ENCODE data around the gene RBM33.

Gene RBM33

GRCh38 chr7:155637155-155637554, 7.3 kb upstream of the RBM33 start:
- H3K36me3 ChIP-seq (ENCODE audit: control insufficient read depth in 1 of 2, insufficient read depth in 2 of 2, low read depth in 1 of 2, low read length in 2 of 2) = peaks cover 9 to 21% of the 10 kb centered on the region in 2 experiments
- H4K8ac ChIP-seq (ENCODE audit: low read length) = no peak overlapping the region
- H3K4me1 ChIP-seq (ENCODE audit: control insufficient read depth, insufficient read depth, low read depth, low read length) = no peaks in the 10 kb centered on the region
- H3K4me3 ChIP-seq (ENCODE audit: insufficient read depth in 1 of 2, low read depth in 1 of 2, low read length in 2 of 2) = no peak overlapping the region
- DNase-seq = no peak
- peaks cover 55% of the 10 kb centered on the region for H3K9me3 ChIP-seq (ENCODE audit: control insufficient read depth, low read length)
- no peak overlapping the region for H3K18ac ChIP-seq (ENCODE audit: low read depth in 1 of 2, low read length in 2 of 2)
- H2AK5ac ChIP-seq (ENCODE audit: low read length, severe bottlenecking) = no peak overlapping the region
- H3K9ac ChIP-seq (ENCODE audit: low read length) = no peak overlapping the region
- no peak overlapping the region for H3K14ac ChIP-seq (ENCODE audit: low read length in 2 of 2)
- no peak overlapping the region for H2BK5ac ChIP-seq (ENCODE audit: low read depth, low read length, poor library complexity, severe bottlenecking)
- H3K27ac ChIP-seq (ENCODE audit: low read length, poor library complexity, severe bottlenecking) = no peak overlapping the region
- H3K27me3 ChIP-seq (ENCODE audit: control insufficient read depth in 1 of 2, insufficient read depth in 1 of 2, low read length in 2 of 2) = no peaks in the 10 kb centered on the region
- H2BK15ac ChIP-seq (ENCODE audit: low read depth, poor library complexity, severe bottlenecking) = no peak overlapping the region
- H2AFZ ChIP-seq (ENCODE audit: low read depth, low read length) = no peak overlapping the region
- H3K4ac ChIP-seq (ENCODE audit: low read depth in 1 of 2, low read length in 2 of 2) = no peak overlapping the region
- no peak overlapping the region for H4K91ac ChIP-seq (ENCODE audit: low read length)
- H2BK120ac ChIP-seq (ENCODE audit: low read depth, low read length) = no peak overlapping the region
- H3K23ac ChIP-seq (ENCODE audit: low read length in 2 of 2) = no peak overlapping the region
- WGBS = 85% methylated on average over 4 of the region's 4 CpGs
- H3K79me1 ChIP-seq (replicated peaks; ENCODE audit: low read length, poor library complexity, severe bottlenecking) = peaks cover 8% of the 10 kb centered on the region
- H2BK12ac ChIP-seq (ENCODE audit: low read length in 2 of 2) = no peak overlapping the region
- H3K4me2 ChIP-seq (ENCODE audit: low read length, poor library complexity, severe bottlenecking) = no peak overlapping the region

GRCh38 chr7:155638366-155638765, 6.1 kb upstream of the RBM33 start:
- Histone ChIP-seq H3K4ac (ENCODE audit: low read depth in 1 of 2, low read length in 2 of 2) (no peak overlapping the region), H3K36me3 (ENCODE audit: control insufficient read depth in 1 of 2, insufficient read depth in 2 of 2, low read depth in 1 of 2, low read length in 2 of 2) (peaks cover 12 to 27% of the 10 kb centered on the region in 2 experiments), H3K27ac (ENCODE audit: low read length, poor library complexity, severe bottlenecking) (no peak overlapping the region), H3K9me3 (ENCODE audit: control insufficient read depth, low read length) (peaks cover 45% of the 10 kb centered on the region), H2AK5ac (ENCODE audit: low read length, severe bottlenecking) (no peak overlapping the region), H2BK15ac (ENCODE audit: low read depth, poor library complexity, severe bottlenecking) (no peak overlapping the region), H4K91ac (ENCODE audit: low read length) (no peak overlapping the region), H3K18ac (ENCODE audit: low read depth in 1 of 2, low read length in 2 of 2) (no peak overlapping the region), H3K14ac (ENCODE audit: low read length in 2 of 2) (no peak overlapping the region), H3K4me3 (ENCODE audit: insufficient read depth in 1 of 2, low read depth in 1 of 2, low read length in 2 of 2) (no peak overlapping the region), H3K4me1 (ENCODE audit: control insufficient read depth, insufficient read depth, low read depth, low read length) (peaks cover 1% of the 10 kb centered on the region), H2BK12ac (ENCODE audit: low read length in 2 of 2) (no peak overlapping the region), H3K79me1 (replicated peaks; ENCODE audit: low read length, poor library complexity, severe bottlenecking) (peaks cover 9% of the 10 kb centered on the region), H3K4me2 (ENCODE audit: low read length, poor library complexity, severe bottlenecking) (no peak overlapping the region), H3K23ac (ENCODE audit: low read length in 2 of 2) (no peak overlapping the region), H3K27me3 (ENCODE audit: control insufficient read depth in 1 of 2, insufficient read depth in 1 of 2, low read length in 2 of 2) (no peaks in the 10 kb centered on the region), H4K8ac (ENCODE audit: low read length) (no peak overlapping the region), H2BK5ac (ENCODE audit: low read depth, low read length, poor library complexity, severe bottlenecking) (no peak overlapping the region), H2BK120ac (ENCODE audit: low read depth, low read length) (no peak overlapping the region), H3K9ac (ENCODE audit: low read length) (no peak overlapping the region), H2AFZ (ENCODE audit: low read depth, low read length) (no peak overlapping the region)
- 95% methylated on average over 5 of the region's 6 CpGs for WGBS
- no peak for DNase-seq

- H4K91ac ChIP-seq (ENCODE audit: low read length) = no peak overlapping the region
- H2AFZ ChIP-seq (ENCODE audit: low read depth, low read length) = no peak overlapping the region
- H3K36me3 ChIP-seq (ENCODE audit: control insufficient read depth in 1 of 2, insufficient read depth in 2 of 2, low read depth in 1 of 2, low read length in 2 of 2) = peaks cover 12 to 27% of the 10 kb centered on the region in 2 experiments
- no peak overlapping the region for H3K4ac ChIP-seq (ENCODE audit: low read depth in 1 of 2, low read length in 2 of 2)
- H3K14ac ChIP-seq (ENCODE audit: low read length in 2 of 2) = no peak overlapping the region
- no peak overlapping the region for H2AK5ac ChIP-seq (ENCODE audit: low read length, severe bottlenecking)
- no peak overlapping the region for H2BK120ac ChIP-seq (ENCODE audit: low read depth, low read length)
- no peaks in the 10 kb centered on the region for H3K27me3 ChIP-seq (ENCODE audit: control insufficient read depth in 1 of 2, insufficient read depth in 1 of 2, low read length in 2 of 2)
- peaks cover 2% of the 10 kb centered on the region for H3K4me1 ChIP-seq (ENCODE audit: control insufficient read depth, insufficient read depth, low read depth, low read length)
- no peak overlapping the region for H2BK15ac ChIP-seq (ENCODE audit: low read depth, poor library complexity, severe bottlenecking)
- no peak overlapping the region for H2BK12ac ChIP-seq (ENCODE audit: low read length in 2 of 2)
- no peak for DNase-seq
- H3K27ac ChIP-seq (ENCODE audit: low read length, poor library complexity, severe bottlenecking) = no peak overlapping the region
- H3K18ac ChIP-seq (ENCODE audit: low read depth in 1 of 2, low read length in 2 of 2) = no peak overlapping the region
- no peak overlapping the region for H3K23ac ChIP-seq (ENCODE audit: low read length in 2 of 2)
- no CpG with 5 or more reads among the region's 1 CpG for WGBS
- peaks cover 9% of the 10 kb centered on the region for H3K79me1 ChIP-seq (replicated peaks; ENCODE audit: low read length, poor library complexity, severe bottlenecking)
- H3K9ac ChIP-seq (ENCODE audit: low read length) = no peak overlapping the region
- no peak overlapping the region for H2BK5ac ChIP-seq (ENCODE audit: low read depth, low read length, poor library complexity, severe bottlenecking)
- no peak overlapping the region for H4K8ac ChIP-seq (ENCODE audit: low read length)
- H3K4me3 ChIP-seq (ENCODE audit: insufficient read depth in 1 of 2, low read depth in 1 of 2, low read length in 2 of 2) = no peak overlapping the region
- peaks cover 41% of the 10 kb centered on the region for H3K9me3 ChIP-seq (ENCODE audit: control insufficient read depth, low read length)
- H3K4me2 ChIP-seq (ENCODE audit: low read length, poor library complexity, severe bottlenecking) = no peak overlapping the region
Measured at GRCh38 chr7:155639958-155640520, 4.4 kb upstream of the RBM33 start.

- Histone ChIP-seq H3K4ac (ENCODE audit: low read depth in 1 of 2, low read length in 2 of 2) (no peak overlapping the region), H3K4me3 (ENCODE audit: insufficient read depth in 1 of 2, low read depth in 1 of 2, low read length in 2 of 2) (no peak overlapping the region), H2BK120ac (ENCODE audit: low read depth, low read length) (no peak overlapping the region), H3K27me3 (ENCODE audit: control insufficient read depth in 1 of 2, insufficient read depth in 1 of 2, low read length in 2 of 2) (no peaks in the 10 kb centered on the region), H3K4me1 (ENCODE audit: control insufficient read depth, insufficient read depth, low read depth, low read length) (peaks cover 2% of the 10 kb centered on the region), H2BK15ac (ENCODE audit: low read depth, poor library complexity, severe bottlenecking) (no peak overlapping the region), H2BK5ac (ENCODE audit: low read depth, low read length, poor library complexity, severe bottlenecking) (no peak overlapping the region), H3K18ac (ENCODE audit: low read depth in 1 of 2, low read length in 2 of 2) (no peak overlapping the region), H2AFZ (ENCODE audit: low read depth, low read length) (no peak overlapping the region), H3K79me1 (replicated peaks; ENCODE audit: low read length, poor library complexity, severe bottlenecking) (peaks cover 9% of the 10 kb centered on the region), H3K9me3 (ENCODE audit: control insufficient read depth, low read length) (peaks cover 41% of the 10 kb centered on the region), H3K23ac (ENCODE audit: low read length in 2 of 2) (no peak overlapping the region), H3K14ac (ENCODE audit: low read length in 2 of 2) (no peak overlapping the region), H2AK5ac (ENCODE audit: low read length, severe bottlenecking) (no peak overlapping the region), H4K91ac (ENCODE audit: low read length) (no peak overlapping the region), H2BK12ac (ENCODE audit: low read length in 2 of 2) (no peak overlapping the region), H4K8ac (ENCODE audit: low read length) (no peak overlapping the region), H3K4me2 (ENCODE audit: low read length, poor library complexity, severe bottlenecking) (no peak overlapping the region), H3K36me3 (ENCODE audit: control insufficient read depth in 1 of 2, insufficient read depth in 2 of 2, low read depth in 1 of 2, low read length in 2 of 2) (peaks cover 12 to 27% of the 10 kb centered on the region in 2 experiments), H3K9ac (ENCODE audit: low read length) (no peak overlapping the region), H3K27ac (ENCODE audit: low read length, poor library complexity, severe bottlenecking) (no peak overlapping the region)
- no peak for DNase-seq
- WGBS = 94% methylated on average over 4 of the region's 4 CpGs
Measured at GRCh38 chr7:155640629-155641028, 3.8 kb upstream of the RBM33 start.
